ENCODE measurements around the gene SFXN5.
A peak's percentile ranks its signal among the peaks of the same experiment; 100 is the strongest.

Gene SFXN5

DNA sequence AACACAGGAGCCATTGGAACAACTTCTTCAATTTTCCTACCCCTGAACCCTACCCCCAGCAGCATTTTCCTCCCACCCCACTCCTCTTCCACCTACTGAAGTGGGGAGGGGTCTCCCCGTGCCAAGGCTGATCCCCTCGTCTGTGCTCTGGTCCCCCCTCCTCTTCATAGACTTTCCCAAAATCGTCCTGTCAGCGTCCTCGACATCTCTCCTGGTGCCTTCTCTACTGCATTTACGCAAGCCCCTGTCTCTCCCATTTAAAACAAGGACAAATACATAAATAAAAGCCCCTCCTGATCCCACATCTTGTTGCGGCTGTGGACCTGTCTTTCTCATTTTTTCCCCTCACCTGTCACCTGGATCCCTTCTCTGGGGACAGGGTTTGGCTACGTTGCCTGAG, 112.0 kb downstream of the SFXN5 start:
- peaks cover 12 to 24% of the 10 kb centered on the region in 2 donors for H3K36me3 Mint-ChIP-seq
- no peak overlapping the region for H3K4me3 Mint-ChIP-seq

DNA sequence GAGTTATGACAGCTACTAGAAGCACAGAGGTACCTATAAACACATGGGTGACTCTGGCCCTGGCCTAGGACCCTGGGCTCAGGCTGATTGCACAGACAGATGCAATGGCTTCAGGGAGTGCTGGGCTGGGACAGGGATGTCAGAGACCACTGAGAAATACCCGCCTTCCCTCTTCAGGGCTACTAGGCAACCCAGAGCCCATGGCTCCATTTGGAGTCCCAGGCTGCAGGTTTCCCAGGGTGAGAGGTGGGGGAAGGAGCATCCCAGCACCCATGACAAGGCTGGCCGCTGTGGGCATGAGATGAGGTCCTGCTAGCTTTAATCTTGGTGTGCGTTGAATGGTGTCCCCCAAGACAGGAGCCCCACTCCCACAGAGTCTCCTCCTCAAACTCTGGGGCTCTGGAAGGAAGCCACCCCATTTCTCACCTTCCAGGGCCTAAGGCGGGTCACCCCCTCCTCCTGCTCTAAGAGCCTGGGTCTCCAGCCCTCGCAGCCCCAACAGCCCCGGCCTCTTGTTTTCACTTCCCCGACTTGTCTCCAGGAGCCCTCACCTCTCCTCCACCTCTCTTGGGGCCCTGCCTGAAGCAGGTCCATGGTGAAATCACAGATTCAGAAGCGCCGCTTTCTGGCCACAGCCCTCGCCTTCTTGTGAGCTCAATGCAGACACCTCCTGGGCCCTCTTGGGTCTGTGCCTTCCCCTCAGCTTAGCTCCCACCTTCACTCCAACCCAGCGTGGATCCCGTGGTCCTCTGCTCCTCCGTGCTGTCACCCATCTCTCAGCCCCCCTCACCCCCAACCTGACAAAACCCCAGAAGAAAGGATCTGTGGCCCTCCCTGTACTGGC, 112.7 kb downstream of the SFXN5 start:
- Mint-ChIP-seq H3K9me3 (no peaks in the 10 kb centered on the region), H3K4me1 (peaks cover 2 to 6% of the 10 kb centered on the region in 2 donors), H3K4me3 (no peak overlapping the region), H3K27ac (no peak overlapping the region), H3K27me3 (no peaks in the 10 kb centered on the region), H3K36me3 (peaks cover 12 to 24% of the 10 kb centered on the region in 2 donors)
- ATAC-seq (replicated peaks) (no peak), DNase-seq (no peak)

More for the DNA sequence above, 112.0 kb downstream of the SFXN5 start:
- Mint-ChIP-seq H3K9me3 (no peaks in the 10 kb centered on the region), H3K27ac (no peak overlapping the region), H3K27me3 (no peaks in the 10 kb centered on the region), H3K4me1 (peaks cover 0 to 6% of the 10 kb centered on the region in 2 donors)
- no peak for DNase-seq
- ATAC-seq (replicated peaks), result no peak

DNA sequence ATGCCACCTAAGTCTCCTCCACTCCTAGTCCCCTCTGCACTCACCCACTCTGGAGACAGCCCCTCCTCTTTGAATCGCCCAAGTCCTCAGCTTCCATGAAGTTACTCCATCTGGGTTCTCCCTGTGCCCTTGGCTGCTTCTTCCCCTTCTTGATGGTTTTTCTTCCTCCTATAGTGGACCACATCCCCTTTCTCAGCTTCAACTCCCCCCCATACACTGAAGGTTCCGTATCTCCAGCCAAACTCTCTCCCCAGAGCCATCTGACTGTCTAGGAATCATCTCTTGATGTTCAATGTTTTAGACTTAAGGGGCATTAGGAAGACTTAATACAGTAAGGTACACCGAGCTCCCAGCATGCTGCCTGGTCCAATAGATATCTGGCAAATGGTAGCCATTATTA, 114.6 kb downstream of the SFXN5 start:
- peak overlapping the region; percentile 3 for H3K27ac Mint-ChIP-seq
- DNase-seq, result no peak
- H3K4me1 Mint-ChIP-seq, result peaks cover 5 to 6% of the 10 kb centered on the region in 2 donors
- ATAC-seq (replicated peaks), result no peak
- H3K9me3 Mint-ChIP-seq, result no peaks in the 10 kb centered on the region
- H3K27me3 Mint-ChIP-seq, result no peaks in the 10 kb centered on the region
- no peak overlapping the region for H3K4me3 Mint-ChIP-seq
- H3K36me3 Mint-ChIP-seq, result peaks cover 12 to 26% of the 10 kb centered on the region in 2 donors

DNA sequence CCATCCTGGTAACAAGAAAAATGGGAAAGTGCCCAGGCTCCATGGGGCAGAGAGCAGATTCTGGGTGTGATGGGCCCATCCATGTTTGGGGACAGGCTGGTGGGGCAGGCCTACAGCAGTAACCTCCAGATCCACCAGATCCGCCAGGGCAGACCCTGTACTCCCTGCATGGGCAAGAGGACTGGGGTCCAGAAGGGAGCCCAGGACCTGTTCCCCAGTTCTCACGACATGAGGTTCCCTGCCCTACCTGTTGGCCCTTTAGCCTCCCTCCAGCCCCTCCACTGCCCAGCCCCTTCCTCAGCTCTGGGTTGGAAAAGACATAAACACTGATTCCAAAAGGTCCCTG, 115.5 kb downstream of the SFXN5 start:
- Mint-ChIP-seq H3K9me3 (no peaks in the 10 kb centered on the region), H3K4me1 (peaks cover 5 to 6% of the 10 kb centered on the region in 2 donors), H3K27ac (no peak overlapping the region), H3K36me3 (peaks cover 10 to 26% of the 10 kb centered on the region in 2 donors), H3K27me3 (no peaks in the 10 kb centered on the region), H3K4me3 (no peak overlapping the region)
- no peak for ATAC-seq (replicated peaks)
- DNase-seq, result no peak

DNA sequence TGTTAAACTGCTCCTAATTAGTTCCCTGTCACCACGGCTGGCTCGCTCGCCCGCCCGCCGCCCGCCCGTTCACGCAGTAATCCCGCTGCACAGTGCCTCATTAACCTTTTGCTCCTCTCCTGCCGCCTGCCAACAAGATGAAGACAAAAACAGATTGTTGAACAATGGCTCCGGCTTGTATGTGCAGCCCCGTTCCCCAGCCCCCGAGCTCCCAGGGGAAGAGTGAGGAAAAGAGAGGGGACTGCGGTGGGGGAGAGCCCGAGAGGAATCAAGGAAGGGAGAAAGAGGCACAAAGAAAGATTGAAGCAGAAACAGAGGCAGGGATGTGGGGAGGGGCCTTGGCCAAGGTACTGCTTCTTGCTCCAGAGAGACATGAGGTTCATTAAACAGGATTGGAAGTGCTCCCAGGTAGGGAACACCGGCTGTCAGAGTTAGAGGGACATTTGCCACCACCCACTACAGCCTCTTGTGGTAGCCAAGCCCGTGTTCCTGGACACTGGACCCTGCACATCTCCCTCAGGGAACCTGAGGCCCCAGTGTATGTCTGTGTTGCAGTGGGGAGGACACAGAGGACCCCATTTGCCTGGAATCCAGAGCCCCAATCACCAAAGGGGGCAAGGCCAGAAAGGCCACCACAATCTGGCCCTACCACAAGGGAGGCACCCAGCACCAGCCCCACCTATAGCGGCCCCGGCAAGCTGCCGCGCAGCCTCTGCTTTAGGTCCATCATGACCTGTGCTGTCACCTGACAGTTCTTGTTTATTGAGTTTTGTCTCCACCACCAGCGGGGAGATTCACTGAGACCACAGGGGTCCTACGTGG, 116.1 kb downstream of the SFXN5 start:
- H3K36me3 Mint-ChIP-seq, result peaks cover 10 to 21% of the 10 kb centered on the region in 2 donors
- H3K4me1 Mint-ChIP-seq, result peaks cover 5 to 6% of the 10 kb centered on the region in 2 donors
- no peak overlapping the region for H3K27ac Mint-ChIP-seq

DNA sequence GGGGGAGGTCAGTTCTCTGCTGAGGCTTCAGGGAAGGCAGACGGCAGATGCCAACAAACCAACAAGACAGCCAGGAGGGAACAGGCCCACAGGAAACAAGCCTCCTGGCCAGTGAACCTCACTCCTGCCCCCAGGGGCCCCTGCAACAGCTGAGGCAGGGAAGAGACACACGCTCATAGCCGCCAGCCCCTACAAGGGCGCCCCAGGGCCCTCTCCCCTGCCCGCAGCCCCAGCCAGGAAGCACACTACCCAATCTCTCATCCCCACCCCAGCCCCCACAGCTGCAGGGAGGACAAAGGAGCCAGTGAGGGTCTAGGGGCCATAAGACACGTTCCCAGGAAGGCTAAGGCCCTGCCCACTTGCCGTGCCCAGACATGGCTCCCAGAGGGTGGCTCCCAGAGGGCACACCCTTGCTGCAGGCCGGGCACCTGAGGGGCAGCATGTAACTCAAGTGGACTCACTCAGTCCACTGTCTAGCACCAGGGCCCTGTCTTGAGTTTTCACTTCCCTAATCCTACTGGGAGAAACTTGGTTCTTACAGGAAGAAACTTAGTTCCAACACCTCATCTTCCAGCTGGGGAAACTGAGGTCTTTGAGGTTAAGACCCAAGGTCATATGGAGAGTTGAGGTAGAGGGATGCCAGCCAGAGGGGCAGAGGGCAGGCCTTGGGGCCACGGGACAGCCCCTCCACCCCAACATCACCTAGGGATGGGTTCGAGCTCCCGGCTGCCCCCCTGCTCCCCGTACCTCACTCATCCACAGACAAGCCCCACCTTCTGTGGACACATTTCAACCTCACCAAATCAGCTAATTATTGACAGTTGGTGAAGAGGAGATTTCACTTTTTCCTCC, 116.9 kb downstream of the SFXN5 start:
- peaks cover 5 to 6% of the 10 kb centered on the region in 2 donors for H3K4me1 Mint-ChIP-seq
- H3K9me3 Mint-ChIP-seq, result no peaks in the 10 kb centered on the region
- ATAC-seq (replicated peaks) (no peak), DNase-seq (no peak)
- peak overlapping the region; percentile 65 for H3K27ac Mint-ChIP-seq
- H3K27me3 Mint-ChIP-seq, result no peaks in the 10 kb centered on the region
- no peak overlapping the region for H3K4me3 Mint-ChIP-seq
- H3K36me3 Mint-ChIP-seq, result peaks cover 12 to 21% of the 10 kb centered on the region in 2 donors

More for the DNA sequence above, 116.1 kb downstream of the SFXN5 start:
- Mint-ChIP-seq H3K9me3 (no peaks in the 10 kb centered on the region), H3K4me3 (no peak overlapping the region), H3K27me3 (no peaks in the 10 kb centered on the region)
- DNase-seq (no peak), ATAC-seq (replicated peaks) (no peak)

DNA sequence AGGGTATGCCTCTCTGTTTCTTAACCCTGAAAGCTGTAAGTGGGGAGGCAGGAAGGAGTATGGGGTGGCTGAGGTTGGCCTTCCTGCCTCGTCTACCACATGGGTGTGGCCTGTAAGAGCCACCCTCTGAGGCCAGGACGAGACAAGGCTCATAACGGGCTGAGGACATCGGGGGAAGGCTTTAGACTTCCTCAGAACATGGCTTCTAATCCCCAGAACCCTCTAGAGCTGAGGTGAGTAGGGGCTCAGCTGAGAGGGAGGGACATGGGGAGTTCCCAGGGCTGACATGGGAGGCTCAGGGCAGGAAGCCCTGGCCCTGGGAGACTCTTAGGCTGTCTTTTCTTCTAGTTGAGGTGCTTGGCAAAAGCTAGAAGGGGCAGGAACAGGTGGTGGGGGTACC, 117.5 kb downstream of the SFXN5 start:
- ATAC-seq (replicated peaks) (no peak), DNase-seq (no peak)
- Mint-ChIP-seq H3K36me3 (peaks cover 9 to 16% of the 10 kb centered on the region in 2 donors), H3K9me3 (no peaks in the 10 kb centered on the region), H3K27ac (peak overlapping the region; percentile 65), H3K4me3 (no peak overlapping the region), H3K4me1 (peaks cover 5 to 6% of the 10 kb centered on the region in 2 donors), H3K27me3 (no peaks in the 10 kb centered on the region)

DNA sequence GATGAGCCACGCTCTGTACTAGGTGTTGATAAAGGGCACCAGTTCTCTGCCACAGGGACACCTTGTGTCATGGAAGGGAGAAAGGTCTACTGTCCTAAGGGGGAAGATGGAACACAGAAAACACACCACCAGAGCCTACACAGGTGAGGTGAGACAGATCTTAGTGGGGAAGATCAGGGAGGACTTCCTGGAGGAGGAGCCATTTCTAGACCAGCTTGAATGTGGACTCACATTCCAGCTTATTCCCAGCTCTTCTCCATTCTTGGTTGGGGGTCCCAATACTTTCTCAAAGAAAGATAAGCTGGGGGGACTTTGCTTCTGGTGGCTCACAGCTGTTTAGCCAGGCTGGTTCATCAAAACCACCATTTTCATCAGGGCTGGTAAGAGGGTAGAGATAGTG, 118.0 kb downstream of the SFXN5 start:
- Mint-ChIP-seq H3K4me3 (no peak overlapping the region), H3K4me1 (peaks cover 5 to 6% of the 10 kb centered on the region in 2 donors), H3K27ac (no peak overlapping the region), H3K36me3 (peaks cover 7 to 20% of the 10 kb centered on the region in 2 donors), H3K27me3 (no peaks in the 10 kb centered on the region), H3K9me3 (no peaks in the 10 kb centered on the region)
- ATAC-seq (replicated peaks) (no peak), DNase-seq (no peak)

DNA sequence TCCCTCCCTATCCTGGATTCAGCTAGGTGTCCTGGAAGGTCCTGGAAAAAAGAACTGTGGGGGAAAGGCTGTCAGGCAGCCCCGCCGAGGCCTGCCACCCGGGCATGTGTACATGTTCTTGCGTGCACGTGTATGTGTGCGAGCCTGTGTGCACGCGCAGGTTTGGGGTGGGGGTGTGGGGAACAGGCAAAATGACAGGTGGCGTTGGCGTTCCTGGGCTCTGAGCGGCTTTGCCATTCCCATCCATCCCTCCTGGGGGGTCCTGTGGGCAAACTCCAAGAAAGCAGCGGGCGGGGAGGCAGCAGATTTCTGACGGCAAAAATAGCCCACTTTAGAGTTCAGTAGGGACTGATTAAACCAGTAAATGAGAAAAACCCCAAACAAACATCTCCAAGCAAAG, 118.6 kb downstream of the SFXN5 start:
- peaks cover 5 to 6% of the 10 kb centered on the region in 2 donors for H3K4me1 Mint-ChIP-seq
- peaks cover 5 to 21% of the 10 kb centered on the region in 2 donors for H3K36me3 Mint-ChIP-seq
- no peak overlapping the region for H3K4me3 Mint-ChIP-seq
- ATAC-seq (replicated peaks), result no peak
- no peaks in the 10 kb centered on the region for H3K9me3 Mint-ChIP-seq
- no peak for DNase-seq
- no peaks in the 10 kb centered on the region for H3K27me3 Mint-ChIP-seq
- no peak overlapping the region for H3K27ac Mint-ChIP-seq

DNA sequence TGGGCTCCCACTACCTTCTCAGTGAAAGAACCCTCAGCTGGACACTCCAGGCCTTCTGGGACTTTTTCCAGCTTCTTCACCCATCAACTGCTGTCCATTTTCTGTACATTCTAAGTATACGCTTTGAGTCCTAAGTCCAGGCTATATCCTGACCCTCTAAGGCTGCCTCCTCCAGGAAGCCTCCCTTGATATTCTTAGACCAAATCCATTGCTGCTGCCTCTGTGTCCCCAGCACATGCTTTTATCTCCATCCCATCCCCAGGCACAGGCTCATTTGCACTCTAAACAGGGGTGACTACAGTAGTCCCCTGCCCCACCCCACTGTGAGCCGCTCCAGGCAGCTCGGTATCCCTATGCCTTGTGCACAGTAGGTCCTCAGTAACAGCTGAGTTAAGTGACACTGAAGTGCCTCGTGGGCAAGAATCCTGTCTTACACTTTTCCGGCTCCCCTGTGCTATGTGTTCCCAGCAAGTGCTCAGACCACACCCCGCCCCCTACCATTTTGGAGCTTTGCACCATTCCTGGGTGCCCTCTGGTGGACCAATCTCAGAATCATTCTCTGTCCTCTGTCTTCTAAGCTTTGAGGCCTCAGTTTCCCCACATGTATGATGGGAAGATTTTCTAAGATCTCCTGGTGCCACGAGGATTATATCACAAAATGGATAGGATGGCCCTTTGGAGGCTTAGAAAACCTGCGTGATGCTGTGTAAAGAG, 119.2 kb downstream of the SFXN5 start:
- no peak overlapping the region for H3K27ac Mint-ChIP-seq
- H3K4me3 Mint-ChIP-seq, result no peak overlapping the region
- H3K27me3 Mint-ChIP-seq, result no peaks in the 10 kb centered on the region
- peaks cover 5 to 6% of the 10 kb centered on the region in 2 donors for H3K4me1 Mint-ChIP-seq
- DNase-seq (no peak), ATAC-seq (replicated peaks) (no peak)
- H3K9me3 Mint-ChIP-seq, result no peaks in the 10 kb centered on the region
- H3K36me3 Mint-ChIP-seq, result peaks cover 5 to 21% of the 10 kb centered on the region in 2 donors

DNA sequence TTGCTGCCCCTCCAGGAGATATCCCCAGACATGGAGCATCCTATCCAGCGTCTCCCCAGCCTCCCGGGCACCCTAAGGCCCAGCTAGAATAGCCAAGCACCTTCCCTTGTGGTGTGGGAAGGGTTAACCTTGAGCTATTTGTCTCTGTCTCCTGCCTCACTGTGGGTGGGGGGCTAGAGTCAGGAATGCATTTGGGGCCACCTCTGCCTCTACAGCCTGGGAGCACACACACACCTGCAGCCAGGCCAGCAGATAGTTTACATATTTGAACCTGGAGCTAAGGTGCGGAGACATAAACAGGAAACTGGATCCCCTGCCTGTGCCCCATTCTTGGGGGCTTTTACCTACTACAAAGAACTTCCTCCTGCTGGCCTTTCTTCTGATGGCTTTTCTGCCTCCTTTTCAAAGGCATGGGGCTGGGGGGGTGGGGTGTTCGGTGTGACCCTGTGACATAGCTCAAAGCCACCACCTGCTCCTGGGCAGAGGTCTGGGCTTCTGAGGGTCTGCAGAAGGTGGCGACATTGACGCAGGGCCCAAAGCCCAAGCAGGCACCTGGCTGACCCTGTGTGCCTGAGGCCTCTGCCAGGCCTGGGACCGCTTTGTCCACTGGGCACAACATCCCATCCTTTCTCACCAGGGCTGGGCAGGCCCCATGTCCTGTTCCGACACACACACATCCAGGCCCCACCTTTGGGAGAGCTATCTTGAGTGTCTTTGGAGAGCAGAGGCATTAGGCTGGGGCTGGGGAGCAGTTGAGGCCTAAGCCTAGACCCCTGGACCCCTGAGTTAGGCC, 120.0 kb downstream of the SFXN5 start:
- no peaks in the 10 kb centered on the region for H3K9me3 Mint-ChIP-seq
- no peak overlapping the region for H3K27ac Mint-ChIP-seq
- peaks cover 2 to 15% of the 10 kb centered on the region in 2 donors for H3K36me3 Mint-ChIP-seq
- H3K27me3 Mint-ChIP-seq, result no peaks in the 10 kb centered on the region
- ATAC-seq (replicated peaks), result no peak
- no peak for DNase-seq
- H3K4me3 Mint-ChIP-seq, result no peak overlapping the region
- H3K4me1 Mint-ChIP-seq, result peaks cover 0 to 5% of the 10 kb centered on the region in 2 donors

DNA sequence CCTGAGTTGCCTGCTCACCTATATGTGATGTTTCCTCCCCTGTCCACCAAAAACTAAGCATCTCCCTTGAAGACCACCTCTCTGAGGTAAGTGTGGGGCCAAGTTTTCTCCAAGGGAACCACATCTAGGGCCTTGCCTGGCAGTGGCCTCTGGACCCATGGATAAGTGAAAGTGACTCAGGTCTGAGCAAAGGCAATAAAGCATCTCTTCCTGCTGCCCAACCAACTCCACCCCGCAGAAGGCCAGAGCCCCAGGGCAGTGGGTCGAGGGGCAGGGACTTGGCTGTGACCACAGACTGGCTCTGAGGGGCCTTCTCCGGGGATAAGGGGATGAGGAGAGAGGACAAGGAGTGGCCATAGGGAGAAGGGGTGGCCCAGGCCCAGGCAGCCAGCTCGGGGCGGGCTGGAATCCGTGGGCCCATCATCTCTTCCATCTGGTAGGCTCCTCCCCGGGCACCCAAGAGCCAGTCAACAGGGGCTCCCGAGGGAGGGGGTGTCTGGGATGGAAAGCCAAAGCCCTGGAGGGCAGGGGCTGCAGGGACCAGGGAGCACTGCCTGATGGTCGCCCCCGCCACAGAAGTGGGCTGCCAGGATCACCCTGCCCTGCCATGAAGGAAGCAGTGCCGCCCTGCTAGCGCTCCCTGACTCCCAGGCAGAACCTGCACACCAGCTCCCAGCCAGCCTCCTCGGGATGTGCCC, 120.8 kb downstream of the SFXN5 start:
- H3K27ac Mint-ChIP-seq, result peak overlapping the region; percentile 69
- H3K27me3 Mint-ChIP-seq, result no peaks in the 10 kb centered on the region
- no peaks in the 10 kb centered on the region for H3K9me3 Mint-ChIP-seq
- H3K4me1 Mint-ChIP-seq, result peaks cover 0 to 7% of the 10 kb centered on the region in 2 donors
- DNase-seq (no peak), ATAC-seq (replicated peaks) (no peak)
- H3K4me3 Mint-ChIP-seq, result no peak overlapping the region
- peaks cover 8 to 18% of the 10 kb centered on the region in 2 donors for H3K36me3 Mint-ChIP-seq

Data from stimulated activated naive B cell treated with anti-CD40 and anti-IgM and Interleukin-4, amounts not matched to agents 10 μg/mL and 1 μg/mL and 100 μg/mL, for 72 hours (primary cell).